ENCODE data around the gene MADCAM1.

The MADCAM1 gene

GRCh38 chr19:533364-534058, 37.2 kb downstream of the MADCAM1 start:
- DNase-seq = no peak

- no peak for DNase-seq
Measured at GRCh38 chr19:534088-534487, 37.8 kb downstream of the MADCAM1 start.

GRCh38 chr19:535017-535835, 38.9 kb downstream of the MADCAM1 start:
- DNase-seq = no peak

- DNase-seq = no peak
Measured at GRCh38 chr19:536031-536880, 40.0 kb downstream of the MADCAM1 start.

- DNase-seq = no peak
Measured at GRCh38 chr19:536881-537404, 40.7 kb downstream of the MADCAM1 start.

- no peak for DNase-seq
Measured at GRCh38 chr19:538641-539428, 42.5 kb downstream of the MADCAM1 start.

- no peak for DNase-seq
Measured at GRCh38 chr19:539429-540030, 43.2 kb downstream of the MADCAM1 start.

GRCh38 chr19:540867-541637, 44.8 kb downstream of the MADCAM1 start:
- DNase-seq = no peak

GRCh38 chr19:541699-542098, 45.4 kb downstream of the MADCAM1 start:
- DNase-seq = no peak

- DNase-seq = no peak
Measured at GRCh38 chr19:542173-542866, 46.0 kb downstream of the MADCAM1 start.

- DNase-seq = peak; percentile 49 to 81 (median 72)
Measured at GRCh38 chr19:543910-544608, 47.8 kb downstream of the MADCAM1 start, which contains the start of gene GZMM. Gene GZMM, plus strand, starts transcription at chr19:544053. Its CDS starts 19 bp downstream, at chr19:544072.

GRCh38 chr19:547117-547516, 50.8 kb downstream of the MADCAM1 start:
- DNase-seq = no peak

- DNase-seq = no peak
Measured at GRCh38 chr19:547836-548720, 51.8 kb downstream of the MADCAM1 start.

- no peak for DNase-seq
Measured at GRCh38 chr19:548886-549830, 52.9 kb downstream of the MADCAM1 start.

- DNase-seq = no peak
Measured at GRCh38 chr19:554817-555216, 58.5 kb downstream of the MADCAM1 start.

All from stimulated activated naive CD4-positive, alpha-beta T cell (primary cell).